NCI-H1417 (cell line): Measurements from ENCODE around the gene KREMEN1.
"Not testable (repeated sequence)": the region's sequence is repeated elsewhere in the genome, so short reads cannot be mapped to it uniquely, and the experiment has no call there.

Source experiments
- DNase-seq, 3 experiments: peaks; one replicate each; lab custom pipeline; 2025; lab: John Stamatoyannopoulos, UW

Gene KREMEN1

GRCh38 chr22:29072979-29073617 lies at the start of gene KREMEN1:
TSS of gene KREMEN1 (plus strand) at chr22:29073035. CDS start at chr22:29073131, 96 bp downstream.
- no peak for DNase-seq

GRCh38 chr22:29023172-29023796 lies 49.6 kb upstream of the KREMEN1 start:
- DNase-seq, result no peak

- DNase-seq, result no peak
Observed at GRCh38 chr22:29026579-29026978, 46.3 kb upstream of the KREMEN1 start.

- no peak for DNase-seq
Observed at GRCh38 chr22:29028468-29028867, 44.4 kb upstream of the KREMEN1 start.

- DNase-seq, result no peak
Observed at GRCh38 chr22:29029202-29030000, 43.4 kb upstream of the KREMEN1 start.

- DNase-seq, result peak in 2 of 3 experiments; percentile 67 to 71
Observed at GRCh38 chr22:29030016-29030617, 42.7 kb upstream of the KREMEN1 start.

GRCh38 chr22:29030618-29031226 lies 42.1 kb upstream of the KREMEN1 start:
- peak in 2 of 3 experiments; percentile 67 to 81 for DNase-seq

- DNase-seq, result peak in 1 of 3 experiments; percentile 40
Observed at GRCh38 chr22:29031227-29032011, 41.4 kb upstream of the KREMEN1 start.

- DNase-seq, result no peak
Observed at GRCh38 chr22:29032014-29032475, 40.8 kb upstream of the KREMEN1 start.

GRCh38 chr22:29032584-29032983 lies 40.3 kb upstream of the KREMEN1 start:
- DNase-seq, result peak in 1 of 3 experiments; percentile 20

- peak in 2 of 3 experiments; percentile 27 to 80 for DNase-seq
Observed at GRCh38 chr22:29037340-29037932, 35.4 kb upstream of the KREMEN1 start.

GRCh38 chr22:29039148-29039547 lies 33.7 kb upstream of the KREMEN1 start:
- DNase-seq, result peak in 2 of 3 experiments; percentile 16 to 44

GRCh38 chr22:29039684-29040083 lies 33.2 kb upstream of the KREMEN1 start:
- DNase-seq, result not testable (repeated sequence)

- peak; percentile 10 to 71 (median 53) for DNase-seq
Observed at GRCh38 chr22:29040385-29041275, 32.2 kb upstream of the KREMEN1 start.

- no peak for DNase-seq
Observed at GRCh38 chr22:29041408-29041807, 31.4 kb upstream of the KREMEN1 start.

- peak in 1 of 3 experiments; percentile 1 for DNase-seq
Observed at GRCh38 chr22:29043906-29044575, 28.8 kb upstream of the KREMEN1 start.

- no peak for DNase-seq
Observed at GRCh38 chr22:29044657-29045176, 28.1 kb upstream of the KREMEN1 start.

GRCh38 chr22:29048822-29049654 lies 23.8 kb upstream of the KREMEN1 start:
- DNase-seq, result no peak
